COLO668 (cell line): ENCODE measurements around the gene OSM.
"Not testable (repeated sequence)": the region's sequence is repeated elsewhere in the genome, so short reads cannot be mapped to it uniquely, and the experiment has no call there.

Source experiments
- DNase-seq: peaks from one replicate; lab custom pipeline; 2025; ENCODE audit not compliant: unreplicated experiment; lab: John Stamatoyannopoulos, UW

OSM gene

GRCh38 chr22:30245985-30246813 lies 20.5 kb downstream of the OSM start, which contains the start of gene LIF:
TSS of gene LIF (minus strand) at chr22:30246759. CDS start at chr22:30246695, 64 bp downstream.
- peak; percentile 46 for DNase-seq

- DNase-seq: no peak
These were observed 21.3 kb downstream of the OSM start for GRCh38 chr22:30245181-30245984.

GRCh38 chr22:30244641-30245040 lies 22.0 kb downstream of the OSM start:
- DNase-seq: no peak

GRCh38 chr22:30244066-30244465 lies 22.6 kb downstream of the OSM start:
- no peak for DNase-seq

- DNase-seq: no peak
These were observed 23.0 kb downstream of the OSM start for GRCh38 chr22:30243661-30244060.

GRCh38 chr22:30241576-30242371 lies 24.9 kb downstream of the OSM start:
- no peak for DNase-seq

GRCh38 chr22:30240541-30241417 lies 25.9 kb downstream of the OSM start:
- no peak for DNase-seq

GRCh38 chr22:30239488-30240405 lies 26.9 kb downstream of the OSM start:
- DNase-seq: no peak

GRCh38 chr22:30238661-30239487 lies 27.8 kb downstream of the OSM start:
- DNase-seq: no peak

GRCh38 chr22:30238136-30238535 lies 28.5 kb downstream of the OSM start:
- DNase-seq: no peak

- no peak for DNase-seq
These were observed 29.8 kb downstream of the OSM start for GRCh38 chr22:30236875-30237274.

- DNase-seq: no peak
These were observed 30.9 kb downstream of the OSM start for GRCh38 chr22:30235687-30236170.

GRCh38 chr22:30234786-30235470 lies 31.7 kb downstream of the OSM start:
- no peak for DNase-seq

GRCh38 chr22:30234325-30234724 lies 32.3 kb downstream of the OSM start:
- DNase-seq: not testable (repeated sequence)

- no peak for DNase-seq
These were observed 33.1 kb downstream of the OSM start for GRCh38 chr22:30233582-30233981.

- DNase-seq: no peak
These were observed 33.9 kb downstream of the OSM start for GRCh38 chr22:30232716-30233218.

- DNase-seq: no peak
These were observed 35.7 kb downstream of the OSM start for GRCh38 chr22:30230787-30231461.
